Measurements from ENCODE around the gene C2orf78.
"Not testable (repeated sequence)": the region's sequence is repeated elsewhere in the genome, so short reads cannot be mapped to it uniquely, and the experiment has no call there.

The C2orf78 gene
- total RNA-seq = 0 reads per million in 3 donors

- not testable (repeated sequence) for H3K27ac ChIP-seq (ENCODE audit: insufficient read depth, low read length, poor library complexity, severe bottlenecking); H3K36me3 ChIP-seq (ENCODE audit: control insufficient read depth, insufficient read depth, low read length); H3K4me1 ChIP-seq (ENCODE audit: control insufficient read depth, insufficient read depth, low read length, poor library complexity, severe bottlenecking); H3K4me3 ChIP-seq (ENCODE audit: insufficient read depth, low read depth, low read length, poor library complexity, severe bottlenecking); H3K9me3 ChIP-seq (ENCODE audit: control insufficient read depth, low read length); H3K27me3 ChIP-seq (replicated peaks; ENCODE audit: control insufficient read depth, insufficient read depth, low read length, poor library complexity, severe bottlenecking); DNase-seq
Observed at GRCh38 chr2:73783883-73784282, at the start of gene C2orf78. C2orf78 (plus strand) TSS chr2:73784183; CDS start chr2:73784310, 127 bp downstream.

DNA sequence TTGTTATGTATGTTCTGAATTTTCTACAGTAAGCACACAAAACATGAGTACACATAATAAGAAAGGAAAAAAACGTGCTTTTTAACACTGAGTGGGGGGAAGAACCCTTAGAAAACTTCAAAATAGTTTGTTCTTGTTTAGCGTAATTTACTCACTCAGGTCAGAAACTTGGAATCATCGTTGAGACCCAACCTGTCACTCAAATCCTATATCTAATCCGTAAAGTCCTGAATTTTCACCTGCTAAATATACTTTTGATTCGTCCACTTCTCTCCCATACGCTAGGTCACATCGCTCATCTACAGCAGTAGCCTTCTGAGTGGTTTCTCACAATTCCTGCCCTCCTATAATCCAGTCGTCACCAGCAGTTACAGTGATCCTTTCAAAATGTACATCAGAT, 47.6 kb upstream of the C2orf78 start:
- H3K27me3 ChIP-seq (replicated peaks; ENCODE audit: control insufficient read depth, insufficient read depth, low read length, poor library complexity, severe bottlenecking) = no peaks in the 10 kb centered on the region
- H3K4me3 ChIP-seq (ENCODE audit: insufficient read depth, low read depth, low read length, poor library complexity, severe bottlenecking) = peak overlapping the region; percentile 69
- H3K9me3 ChIP-seq (ENCODE audit: control insufficient read depth, low read length) = no peaks in the 10 kb centered on the region
- peak overlapping the region; percentile 58 for H3K27ac ChIP-seq (ENCODE audit: insufficient read depth, low read length, poor library complexity, severe bottlenecking)
- H3K36me3 ChIP-seq (ENCODE audit: control insufficient read depth, insufficient read depth, low read length) = peaks cover 16% of the 10 kb centered on the region
- H3K4me1 ChIP-seq (ENCODE audit: control insufficient read depth, insufficient read depth, low read length, poor library complexity, severe bottlenecking) = peaks cover 4% of the 10 kb centered on the region
- no peak for DNase-seq

GRCh38 chr2:73736855-73737779, 46.9 kb upstream of the C2orf78 start, which contains the start of gene TPRKB:
TPRKB (minus strand) TSS chr2:73737345; CDS start chr2:73734569, 2,776 bp downstream.
- Histone ChIP-seq H3K27me3 (replicated peaks; ENCODE audit: control insufficient read depth, insufficient read depth, low read length, poor library complexity, severe bottlenecking) (no peaks in the 10 kb centered on the region), H3K9me3 (ENCODE audit: control insufficient read depth, low read length) (no peaks in the 10 kb centered on the region), H3K4me3 (ENCODE audit: insufficient read depth, low read depth, low read length, poor library complexity, severe bottlenecking) (peak within 1 kb of the TSS; percentile 69), H3K27ac (ENCODE audit: insufficient read depth, low read length, poor library complexity, severe bottlenecking) (peak within 1 kb of the TSS; percentile 58), H3K36me3 (ENCODE audit: control insufficient read depth, insufficient read depth, low read length) (peaks cover 8% of the 10 kb centered on the region), H3K4me1 (ENCODE audit: control insufficient read depth, insufficient read depth, low read length, poor library complexity, severe bottlenecking) (peaks cover 4% of the 10 kb centered on the region)
- peak; percentile 88 to 90 (median 90) for DNase-seq

- no peaks in the 10 kb centered on the region for H3K9me3 ChIP-seq (ENCODE audit: control insufficient read depth, low read length)
- H3K36me3 ChIP-seq (ENCODE audit: control insufficient read depth, insufficient read depth, low read length) = no peaks in the 10 kb centered on the region
- no peak overlapping the region for H3K27ac ChIP-seq (ENCODE audit: insufficient read depth, low read length, poor library complexity, severe bottlenecking)
- peaks cover 4% of the 10 kb centered on the region for H3K4me1 ChIP-seq (ENCODE audit: control insufficient read depth, insufficient read depth, low read length, poor library complexity, severe bottlenecking)
- no peaks in the 10 kb centered on the region for H3K27me3 ChIP-seq (replicated peaks; ENCODE audit: control insufficient read depth, insufficient read depth, low read length, poor library complexity, severe bottlenecking)
- no peak overlapping the region for H3K4me3 ChIP-seq (ENCODE audit: insufficient read depth, low read depth, low read length, poor library complexity, severe bottlenecking)
- no peak for DNase-seq
Observed at GRCh38 chr2:73739101-73739500, 44.9 kb upstream of the C2orf78 start.

DNA sequence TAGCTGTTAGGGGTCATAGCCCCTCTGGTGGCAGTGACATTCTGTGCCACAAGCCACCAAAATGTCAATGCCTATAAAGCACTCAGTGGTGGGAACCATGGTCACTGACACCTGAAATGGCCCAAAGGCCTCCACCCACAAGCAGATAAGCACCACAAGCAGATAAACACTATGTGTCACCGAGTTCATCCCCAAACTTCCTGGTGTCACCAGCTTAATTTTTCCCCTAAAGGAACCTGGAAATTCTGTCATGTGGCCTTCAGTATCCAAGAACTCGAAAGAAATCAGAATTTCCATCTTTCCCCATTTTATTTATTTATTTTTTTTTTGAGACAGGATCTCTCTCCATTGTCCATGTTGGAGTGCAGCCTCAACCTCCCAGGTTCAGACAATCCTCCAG, 43.2 kb upstream of the C2orf78 start:
- Histone ChIP-seq H3K4me3 (ENCODE audit: insufficient read depth, low read depth, low read length, poor library complexity, severe bottlenecking) (no peak overlapping the region), H3K9me3 (ENCODE audit: control insufficient read depth, low read length) (no peaks in the 10 kb centered on the region), H3K27me3 (replicated peaks; ENCODE audit: control insufficient read depth, insufficient read depth, low read length, poor library complexity, severe bottlenecking) (no peaks in the 10 kb centered on the region), H3K27ac (ENCODE audit: insufficient read depth, low read length, poor library complexity, severe bottlenecking) (no peak overlapping the region), H3K36me3 (ENCODE audit: control insufficient read depth, insufficient read depth, low read length) (peaks cover 5% of the 10 kb centered on the region), H3K4me1 (ENCODE audit: control insufficient read depth, insufficient read depth, low read length, poor library complexity, severe bottlenecking) (peaks cover 4% of the 10 kb centered on the region)
- DNase-seq = no peak

- no peaks in the 10 kb centered on the region for H3K9me3 ChIP-seq (ENCODE audit: control insufficient read depth, low read length)
- H3K27ac ChIP-seq (ENCODE audit: insufficient read depth, low read length, poor library complexity, severe bottlenecking) = no peak overlapping the region
- no peak overlapping the region for H3K4me3 ChIP-seq (ENCODE audit: insufficient read depth, low read depth, low read length, poor library complexity, severe bottlenecking)
- H3K4me1 ChIP-seq (ENCODE audit: control insufficient read depth, insufficient read depth, low read length, poor library complexity, severe bottlenecking) = no peaks in the 10 kb centered on the region
- no peaks in the 10 kb centered on the region for H3K27me3 ChIP-seq (replicated peaks; ENCODE audit: control insufficient read depth, insufficient read depth, low read length, poor library complexity, severe bottlenecking)
- peaks cover 16% of the 10 kb centered on the region for H3K36me3 ChIP-seq (ENCODE audit: control insufficient read depth, insufficient read depth, low read length)
- no peak for DNase-seq
Observed at GRCh38 chr2:73746015-73746876, 37.7 kb upstream of the C2orf78 start.

DNA sequence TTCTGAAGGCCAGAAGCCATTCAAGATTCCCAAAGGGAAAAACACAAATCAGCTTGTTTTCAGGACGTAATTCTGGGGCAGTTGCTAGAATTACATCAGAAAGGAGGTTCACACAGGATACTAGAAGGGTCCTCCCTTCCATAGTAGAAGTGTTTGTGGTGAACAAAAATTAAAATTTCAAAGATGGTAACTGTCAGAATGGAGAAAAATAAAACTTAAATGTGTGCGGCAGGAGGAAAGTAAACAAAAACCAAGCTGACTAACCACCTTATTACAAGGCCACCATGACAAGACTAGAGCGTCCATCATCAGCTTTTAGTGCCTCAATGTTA, 37.1 kb upstream of the C2orf78 start:
- no peak overlapping the region for H3K4me3 ChIP-seq (ENCODE audit: insufficient read depth, low read depth, low read length, poor library complexity, severe bottlenecking)
- H3K27ac ChIP-seq (ENCODE audit: insufficient read depth, low read length, poor library complexity, severe bottlenecking) = no peak overlapping the region
- peaks cover 16% of the 10 kb centered on the region for H3K36me3 ChIP-seq (ENCODE audit: control insufficient read depth, insufficient read depth, low read length)
- no peaks in the 10 kb centered on the region for H3K27me3 ChIP-seq (replicated peaks; ENCODE audit: control insufficient read depth, insufficient read depth, low read length, poor library complexity, severe bottlenecking)
- H3K4me1 ChIP-seq (ENCODE audit: control insufficient read depth, insufficient read depth, low read length, poor library complexity, severe bottlenecking) = no peaks in the 10 kb centered on the region
- H3K9me3 ChIP-seq (ENCODE audit: control insufficient read depth, low read length) = no peaks in the 10 kb centered on the region
- no peak for DNase-seq

DNA sequence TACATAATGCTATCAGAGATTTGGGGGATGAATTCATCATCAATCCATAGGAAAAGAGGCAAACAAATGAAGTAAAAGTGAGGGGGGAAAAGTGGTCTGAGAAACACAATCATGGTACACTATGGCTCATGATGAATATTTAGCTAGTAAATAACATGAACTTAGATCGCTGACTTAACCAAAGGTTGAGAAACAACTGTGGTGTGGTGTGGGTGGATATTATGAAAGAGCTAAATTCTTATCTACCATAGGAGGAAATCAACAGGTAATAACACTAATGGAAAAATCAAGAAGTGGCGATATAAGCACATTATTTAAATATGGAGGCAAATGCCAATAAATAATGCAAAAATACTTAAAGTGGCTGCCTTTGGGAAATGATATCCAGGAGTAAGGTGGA, 34.7 kb upstream of the C2orf78 start:
- no peak overlapping the region for H3K4me3 ChIP-seq (ENCODE audit: insufficient read depth, low read depth, low read length, poor library complexity, severe bottlenecking)
- no peak for DNase-seq
- no peaks in the 10 kb centered on the region for H3K27me3 ChIP-seq (replicated peaks; ENCODE audit: control insufficient read depth, insufficient read depth, low read length, poor library complexity, severe bottlenecking)
- no peaks in the 10 kb centered on the region for H3K4me1 ChIP-seq (ENCODE audit: control insufficient read depth, insufficient read depth, low read length, poor library complexity, severe bottlenecking)
- no peaks in the 10 kb centered on the region for H3K9me3 ChIP-seq (ENCODE audit: control insufficient read depth, low read length)
- H3K27ac ChIP-seq (ENCODE audit: insufficient read depth, low read length, poor library complexity, severe bottlenecking) = no peak overlapping the region
- H3K36me3 ChIP-seq (ENCODE audit: control insufficient read depth, insufficient read depth, low read length) = peaks cover 19% of the 10 kb centered on the region

GRCh38 chr2:73754332-73754731, 29.7 kb upstream of the C2orf78 start:
- not testable (repeated sequence) for DNase-seq; H3K36me3 ChIP-seq (ENCODE audit: control insufficient read depth, insufficient read depth, low read length); H3K27ac ChIP-seq (ENCODE audit: insufficient read depth, low read length, poor library complexity, severe bottlenecking); H3K9me3 ChIP-seq (ENCODE audit: control insufficient read depth, low read length); H3K27me3 ChIP-seq (replicated peaks; ENCODE audit: control insufficient read depth, insufficient read depth, low read length, poor library complexity, severe bottlenecking); H3K4me3 ChIP-seq (ENCODE audit: insufficient read depth, low read depth, low read length, poor library complexity, severe bottlenecking); H3K4me1 ChIP-seq (ENCODE audit: control insufficient read depth, insufficient read depth, low read length, poor library complexity, severe bottlenecking)

Data from effector memory CD4-positive, alpha-beta T cell (primary cell).